Measurements from ENCODE around the gene THSD4.

- no peak for TF ChIP-seq KDM1A (IDR thresholded peaks at IDR 0.05; ENCODE audit: borderline replicate concordance, low read length)
- TF ChIP-seq POLR2AphosphoS5 (IDR thresholded peaks at IDR 0.05; ENCODE audit: low read depth, low read length), result no peak
- no peak for TF ChIP-seq POLR2A (IDR thresholded peaks at IDR 0.05; ENCODE audit: control extremely low read depth in 1 of 2, low read depth in 2 of 2, low read length in 2 of 2)
- TF ChIP-seq CTCF (IDR thresholded peaks at IDR 0.05; ENCODE audit: control extremely low read depth in 1 of 3, insufficient read depth in 1 of 3, low read depth in 1 of 3, low read length in 3 of 3), result no peak
- TF ChIP-seq SP1 (IDR thresholded peaks at IDR 0.05; ENCODE audit: low read depth, low read length), result no peak
- TF ChIP-seq MAFK (IDR thresholded peaks at IDR 0.05; ENCODE audit: low read depth, low read length), result no peak
- TF ChIP-seq CHD1 (IDR thresholded peaks at IDR 0.05; ENCODE audit: low read depth, low read length), result no peak
- no peak for TF ChIP-seq FOSL1 (IDR thresholded peaks at IDR 0.05; ENCODE audit: insufficient read depth, low read depth, low read length)
Measured at GRCh38 chr15:71697236-71697635, 582.0 kb downstream of the THSD4 start.

All from H1 (cell line).